SK-N-MC (cell line): Measurements from ENCODE around the gene KLF9.

Experiments
- EZH2 ChIP-seq: fragments of 200-600 bp; sonication (generic); IDR thresholded peaks from one replicate; pipeline ENCODE4 v1.6.1; 2017; ENCODE audit warnings: antibody characterized with exemption
- FOXP2 ChIP-seq: optimal IDR thresholded peaks from 2 replicates; pipeline ENCODE3; 2011; ENCODE audit warnings: mild to moderate bottlenecking, moderate library complexity; ENCODE audit not compliant: insufficient read depth; ENCODE audit errors: extremely low read length, control extremely low read depth
- POLR2AphosphoS5 ChIP-seq: IDR thresholded peaks from 2 replicates; pipeline ENCODE4 v1.6.1; 2012; ENCODE audit warnings: mild to moderate bottlenecking, low read depth, low read length, borderline replicate concordance

DNA sequence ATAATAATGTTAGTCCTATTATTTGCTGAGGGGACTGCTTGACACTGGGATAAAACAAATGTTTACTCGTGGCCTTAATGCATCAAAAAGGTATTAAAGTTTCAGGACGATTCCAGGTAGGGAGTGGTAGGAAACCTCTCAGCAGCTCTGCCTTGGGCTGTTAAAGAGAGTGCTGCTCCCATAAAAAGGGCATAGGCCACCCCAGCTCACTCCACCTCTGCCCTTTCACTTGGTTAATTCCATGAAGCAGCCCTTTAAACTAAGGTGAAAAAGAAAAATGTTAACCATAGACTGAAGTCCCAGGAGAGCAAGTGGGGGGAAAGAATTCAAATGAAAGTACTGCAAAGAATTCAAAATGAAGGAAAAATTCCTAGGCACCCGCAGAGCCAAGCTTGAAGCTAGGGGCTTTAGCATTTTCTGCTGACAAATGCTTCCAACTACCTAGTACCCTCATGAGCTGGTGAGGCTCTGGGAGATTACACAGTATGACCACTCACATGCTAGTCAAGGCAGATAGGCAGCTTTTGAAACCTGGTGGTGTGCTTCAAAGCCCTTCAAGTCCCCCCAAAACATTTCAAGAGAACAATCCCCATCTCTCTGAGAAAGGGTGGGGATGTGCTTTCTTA lies 8.5 kb downstream of the KLF9 start:
- TF ChIP-seq POLR2AphosphoS5 (no peak), EZH2 (no peak), FOXP2 (no peak)
